Left colon (tissue), 2 donors: ENCODE measurements around the gene SLC52A3. TPM values are rescaled to one million over a fixed set of nuclear protein-coding genes. Genes with fewer than 3 reads are reported as not detected.
"Not testable (repeated sequence)": the region's sequence is repeated elsewhere in the genome, so short reads cannot be mapped to it uniquely, and the experiment has no call there.

Experiments
- ATAC-seq: fragments of 200-7000 bp; cut with Tn5 transposase; one replicate; pipeline ENCODE4 v1.9.1; 2020; ENCODE audit warnings: mild to moderate bottlenecking, moderate library complexity
- DNase-seq, 2 donors: peaks; one replicate each; pipeline ENCODE4 v3.0.0-alpha.2; 2020
- intact Hi-C, 2 donors: fragments of 100-400 bp; cut with DNase I in 1 of 2; cut with micrococcal nuclease in 1 of 2; formaldehyde crosslinking; loops; one replicate each; pipeline versions ENCODE4 v1.11.2 to v1.14.0; 2022; cut with DNase I, micrococcal nuclease
- long read RNA-seq: library from polyadenylated mRNA; unstranded; transcript quantifications from one replicate; pipeline ENCODE4 v2.0.0, GENCODE V29; 2021
- total RNA-seq, 2 donors: library from RNA; stranded (reverse); fragmentation: NEBNext Ultra II Directional; extraction: Animal tissue kit (Norgen Biotek cat#: 25700); gene quantifications; one replicate each; pipeline ENCODE4 v1.2.1, GENCODE V29; 2021
- donor health status: DM: no; HTN: no; CAD: no.
- donor health status: DM: yes; HTN: yes; CAD: no.

The SLC52A3 gene
- 10 to 100 TPM; 22.1 to 22.8 TPM for total RNA-seq
- long read RNA-seq, transcript SLC52A3-206 (5 exons, 2,611 nt), result major isoform, 15 of 54 reads
- long read RNA-seq, transcript SLC52A3-201 (6 exons, 2,654 nt), result minor isoform, 11 of 54 reads
- long read RNA-seq, partial matches to known transcripts, result 20 of 54 reads
- long read RNA-seq, other reads (novel, unspliced or antisense), result 6 of 54 reads

DNA sequence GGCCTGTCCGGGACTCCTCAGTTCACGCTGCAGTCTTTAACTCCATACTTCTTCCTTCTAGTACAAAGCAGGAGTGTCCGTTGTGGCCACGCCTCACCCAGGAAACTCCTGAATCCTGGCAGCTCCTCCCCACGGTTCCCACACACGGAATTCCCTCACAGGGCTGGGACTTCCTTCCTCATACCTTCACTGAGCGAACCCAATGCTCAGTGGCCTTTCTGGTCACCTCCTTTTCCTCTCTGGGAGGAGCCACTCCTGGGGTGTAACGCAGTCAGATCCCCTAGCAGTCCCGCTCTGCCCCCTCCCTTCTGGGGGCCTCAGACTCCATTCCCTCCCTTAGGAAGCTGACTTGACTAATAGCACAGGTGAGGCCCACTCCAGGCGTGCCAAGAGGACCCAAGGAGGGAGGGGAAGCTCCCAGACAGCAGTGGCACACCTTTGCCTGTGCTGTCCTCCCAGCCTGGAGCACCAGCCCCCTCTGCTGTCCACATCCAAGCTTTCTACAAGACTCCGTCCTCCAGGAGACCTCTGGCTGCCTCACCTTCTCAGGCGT, at the start of gene SLC52A3:
Gene SLC52A3, minus strand, starts transcription at position 75 of the 553 bp plus-strand sequence. CDS start 2,726 bp downstream, outside the sequence.
- DNase-seq (peak; percentile 86 to 93), ATAC-seq (peak; percentile 84)
- intact Hi-C loops, result no loop called here

DNA sequence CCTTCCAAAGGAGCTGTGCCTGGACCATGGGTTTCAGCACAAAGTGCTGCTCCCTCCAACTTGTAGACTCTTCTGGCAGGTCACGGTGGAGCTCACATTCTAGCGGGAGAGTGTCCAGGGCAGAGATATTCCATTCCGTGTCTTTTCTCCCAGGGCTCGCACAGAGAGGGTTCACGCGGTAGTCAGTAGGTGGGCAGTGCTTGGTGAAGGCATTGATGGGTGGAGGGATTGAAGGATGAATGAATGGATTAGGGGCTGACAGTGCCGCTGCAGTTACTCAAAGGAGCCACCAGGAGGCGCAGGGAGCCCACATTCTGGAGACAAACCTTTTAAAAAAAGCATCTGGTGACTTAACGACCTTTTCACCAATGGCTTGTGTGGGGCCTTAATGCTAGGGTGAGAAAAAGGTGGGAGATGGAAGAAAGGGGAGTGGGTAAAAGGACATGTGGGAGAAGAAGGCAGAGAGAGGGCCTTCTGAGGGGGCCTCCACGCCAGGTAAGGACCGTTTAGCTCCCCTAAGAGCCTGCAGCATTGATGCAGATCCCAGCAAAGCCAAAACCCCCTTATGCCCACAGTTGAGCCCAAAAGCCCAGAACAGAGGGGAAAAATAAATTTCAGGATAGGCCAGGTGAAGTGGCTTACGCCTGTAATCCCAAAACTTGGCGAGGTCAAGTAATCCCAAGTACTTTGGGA, 47.8 kb upstream of the SLC52A3 start:
- ATAC-seq, result peak; percentile 58
- peak in 1 of 2 donors; percentile 59 for DNase-seq

GRCh38 chr20:815226-815625, 46.9 kb upstream of the SLC52A3 start:
- ATAC-seq (no peak), DNase-seq (no peak)
- intact Hi-C loops, result loop anchor here (5.0 kb wide), 4 partner anchors 142 to 397 kb away; no protein-coding TSS in a partner anchor

More for the DNA sequence above, 47.8 kb upstream of the SLC52A3 start:
- intact Hi-C loops, result loop anchor here (5.0 kb wide), 4 partner anchors 141 to 396 kb away; no protein-coding TSS in a partner anchor

DNA sequence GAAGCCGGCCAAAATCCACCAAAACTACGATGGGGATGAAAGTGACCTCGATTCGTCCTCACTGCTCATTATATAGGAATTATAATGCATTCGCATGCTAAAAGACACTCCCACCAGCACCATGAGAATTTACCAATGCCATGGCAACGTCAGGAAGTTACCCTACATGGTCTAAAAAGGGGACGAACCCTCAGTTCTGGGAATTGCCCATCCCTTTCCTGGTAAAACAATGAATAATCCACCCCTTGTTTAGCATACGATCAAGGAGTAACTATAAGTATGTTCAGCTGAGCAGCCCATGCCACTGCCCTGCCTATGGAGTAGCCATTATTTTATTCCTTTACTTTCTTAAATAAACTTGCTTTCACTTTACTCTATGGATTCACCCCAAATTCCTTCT, 45.1 kb upstream of the SLC52A3 start:
- no peak for DNase-seq
- intact Hi-C loops, result no loop called here

DNA sequence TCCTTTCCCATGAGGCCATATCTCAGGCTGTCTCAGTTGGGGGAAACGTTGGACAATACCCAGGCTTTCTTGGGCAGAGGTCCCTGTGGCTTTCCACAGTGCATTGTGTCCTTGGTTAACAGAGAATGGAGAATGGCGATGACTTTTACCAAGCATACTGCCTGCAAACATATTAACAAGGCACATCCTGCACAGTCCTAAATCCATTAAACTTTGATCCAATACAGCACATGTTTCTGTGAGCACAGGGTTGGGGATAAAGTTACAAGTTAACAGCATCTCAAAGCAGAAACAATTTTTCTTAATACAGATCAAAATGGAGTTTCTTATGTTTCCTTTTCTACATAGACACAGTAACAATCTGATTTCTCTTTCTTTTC, 44.1 kb upstream of the SLC52A3 start:
- intact Hi-C loops, ATAC-seq, DNase-seq: not testable (repeated sequence)

More for the DNA sequence above, 45.1 kb upstream of the SLC52A3 start:
- ATAC-seq, result no peak

DNA sequence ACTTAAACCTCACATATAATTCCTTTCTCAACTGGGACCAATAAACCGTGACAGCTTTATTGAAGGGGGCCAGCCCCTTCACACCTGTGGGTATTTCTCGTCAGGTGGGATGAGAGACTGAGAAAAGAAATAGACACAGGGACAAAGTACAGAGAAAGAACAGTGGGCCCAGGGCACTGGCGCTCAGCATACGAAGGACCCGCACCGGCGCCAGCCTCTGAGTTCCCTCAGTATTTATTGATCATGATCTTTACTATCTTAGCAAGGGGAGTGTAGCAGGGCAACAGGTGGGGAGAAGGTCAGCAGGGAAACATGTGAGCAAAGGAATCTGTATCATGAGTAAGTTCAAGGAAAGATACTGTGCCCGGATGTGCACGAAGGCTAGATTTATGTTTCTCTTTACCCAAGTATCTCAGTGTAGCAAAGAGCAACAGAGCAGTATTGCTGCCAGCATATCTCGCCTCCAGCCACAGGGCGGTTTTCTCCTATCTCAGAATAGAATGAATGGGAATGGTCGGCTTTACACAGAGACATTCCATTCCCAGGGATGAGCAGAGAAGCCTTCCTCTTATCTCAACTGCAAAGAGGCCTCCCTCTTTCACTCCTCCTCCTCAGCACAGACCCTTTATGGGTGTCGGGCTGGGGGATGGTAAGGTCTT, 43.6 kb upstream of the SLC52A3 start:
- DNase-seq, ATAC-seq, intact Hi-C loops: not testable (repeated sequence)

DNA sequence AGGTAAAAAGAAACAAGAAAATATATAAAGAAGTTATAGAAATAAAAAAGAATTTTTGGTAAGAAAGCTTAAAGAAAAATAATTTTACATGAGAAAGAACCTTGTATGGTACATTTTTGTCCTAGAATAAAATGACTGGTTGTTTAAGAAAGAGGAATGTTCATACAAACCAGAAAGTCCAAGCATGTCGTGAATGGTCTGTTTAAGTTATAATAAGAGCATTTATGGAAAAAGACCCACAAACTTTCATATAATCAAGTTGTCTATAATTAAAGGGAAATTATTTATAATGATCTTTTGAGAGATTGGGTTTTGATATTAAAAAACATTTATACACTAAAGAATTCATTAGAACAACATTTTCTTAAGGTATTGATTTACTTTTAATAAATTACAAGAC, 37.4 kb upstream of the SLC52A3 start:
- no peak for DNase-seq
- no peak for ATAC-seq
- intact Hi-C loops, result no loop called here

- ATAC-seq (no peak), DNase-seq (no peak)
- intact Hi-C loops, result no loop called here
Measured at GRCh38 chr20:801678-802077, 33.4 kb upstream of the SLC52A3 start.

DNA sequence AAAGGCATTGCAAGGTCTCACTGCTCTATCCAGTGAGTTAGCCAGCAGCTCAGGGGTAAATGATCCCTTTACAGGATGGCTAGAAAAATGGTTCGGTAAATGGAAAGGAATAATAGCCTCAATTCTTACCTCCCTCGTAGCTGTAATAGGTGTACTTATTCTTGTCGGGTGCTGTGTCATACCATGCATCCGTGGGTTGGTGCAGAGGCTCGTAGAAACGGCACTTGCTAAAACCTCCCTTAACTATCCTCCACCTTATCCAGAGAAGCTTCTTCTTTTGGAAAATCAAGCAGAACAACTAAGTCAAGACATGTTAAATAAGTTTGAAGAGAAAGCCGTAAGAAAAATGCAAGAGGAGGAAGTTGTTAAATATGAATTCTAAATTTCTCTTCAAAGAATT, 31.7 kb upstream of the SLC52A3 start:
- ATAC-seq, DNase-seq, intact Hi-C loops: not testable (repeated sequence)

- ATAC-seq, intact Hi-C loops, DNase-seq: not testable (repeated sequence)
Measured at GRCh38 chr20:798746-799145, 30.4 kb upstream of the SLC52A3 start.

DNA sequence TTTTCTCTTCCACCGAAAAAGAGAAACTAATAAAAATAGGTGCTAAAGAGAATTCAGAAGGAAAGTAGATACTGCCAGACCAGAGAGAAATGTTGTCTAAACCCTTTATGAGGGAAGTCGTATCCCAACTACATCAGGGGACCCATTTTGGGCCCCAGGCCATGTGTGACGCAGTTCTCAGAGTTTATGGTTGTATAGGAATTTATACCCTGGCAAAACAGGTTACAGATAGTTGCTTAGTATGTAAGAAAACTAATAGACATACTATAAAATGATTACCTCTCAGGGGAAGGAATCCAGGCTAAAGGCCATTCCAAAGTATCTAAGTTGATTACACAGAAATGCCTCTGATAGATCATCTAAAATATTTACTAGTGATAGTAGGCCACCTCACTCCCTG, 28.6 kb upstream of the SLC52A3 start:
- ATAC-seq, result peak; percentile 26
- intact Hi-C loops, result no loop called here
- DNase-seq, result peak in 1 of 2 donors; percentile 36

DNA sequence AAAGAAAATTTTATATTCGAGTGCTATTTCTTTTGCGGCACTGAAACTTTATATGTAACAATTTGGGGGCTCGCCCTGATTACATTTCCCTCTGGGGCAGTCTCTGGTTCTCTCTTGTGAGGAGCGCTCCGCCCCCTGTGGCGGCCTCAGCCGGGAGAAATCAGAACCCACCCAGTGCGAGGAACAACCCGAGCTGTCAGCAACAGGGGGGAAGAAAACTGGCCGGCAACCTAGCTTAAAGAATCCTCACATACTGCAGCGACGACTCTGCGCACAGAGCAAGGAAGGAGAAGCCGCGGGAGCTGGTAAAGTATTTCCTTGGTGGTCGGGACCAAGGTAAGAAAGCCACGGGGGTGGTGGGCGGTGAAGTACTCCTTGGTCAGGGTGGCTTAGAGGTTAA, 23.9 kb upstream of the SLC52A3 start:
- intact Hi-C loops, result no loop called here
- DNase-seq (no peak), ATAC-seq (no peak)

DNA sequence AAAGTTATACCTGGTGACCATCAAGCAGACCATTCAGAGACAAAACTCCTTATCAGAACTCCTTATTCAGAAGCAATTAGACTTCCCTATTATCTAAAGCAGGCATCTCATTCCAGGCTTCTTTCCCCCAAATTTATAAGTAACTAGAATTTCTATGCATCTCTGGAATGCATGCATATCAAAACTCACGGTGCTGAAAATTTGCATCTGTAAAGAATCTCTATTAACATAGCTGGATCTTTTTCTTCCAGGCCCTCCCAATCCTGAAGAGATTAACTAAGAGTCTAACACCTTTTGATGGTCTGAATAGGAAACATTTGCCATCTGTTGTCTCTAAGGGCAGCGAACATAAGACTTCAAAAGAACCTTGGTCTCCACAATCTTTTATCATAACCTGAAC, 22.8 kb upstream of the SLC52A3 start:
- no peak for ATAC-seq
- intact Hi-C loops, result no loop called here
- DNase-seq, result no peak

- ATAC-seq (peak; percentile 42), DNase-seq (no peak)
- intact Hi-C loops, result no loop called here
Measured at GRCh38 chr20:787825-788224, 19.5 kb upstream of the SLC52A3 start.

GRCh38 chr20:779771-780170, 11.5 kb upstream of the SLC52A3 start:
- intact Hi-C loops, result no loop called here
- DNase-seq (no peak), ATAC-seq (no peak)

DNA sequence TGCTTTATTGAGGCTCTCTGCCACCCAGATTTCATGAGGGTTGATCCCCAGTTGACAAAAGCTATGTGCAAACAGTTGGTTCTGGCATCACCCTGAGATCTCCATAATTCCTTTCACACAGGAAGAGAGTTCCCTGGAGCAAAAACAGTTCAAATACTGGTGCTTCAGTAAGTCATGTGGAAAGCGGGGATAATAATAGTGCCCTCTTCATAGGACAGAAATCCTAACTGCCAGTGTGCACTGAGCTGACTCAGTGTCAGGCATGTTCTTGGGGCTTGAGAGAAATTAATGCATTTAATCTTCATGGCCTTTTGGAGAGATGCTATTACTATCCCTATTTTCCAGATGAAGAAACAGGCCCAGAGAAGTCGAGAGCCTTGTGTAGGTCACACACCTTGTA, 7.9 kb upstream of the SLC52A3 start:
- ATAC-seq (no peak), DNase-seq (no peak)
- intact Hi-C loops, result no loop called here

DNA sequence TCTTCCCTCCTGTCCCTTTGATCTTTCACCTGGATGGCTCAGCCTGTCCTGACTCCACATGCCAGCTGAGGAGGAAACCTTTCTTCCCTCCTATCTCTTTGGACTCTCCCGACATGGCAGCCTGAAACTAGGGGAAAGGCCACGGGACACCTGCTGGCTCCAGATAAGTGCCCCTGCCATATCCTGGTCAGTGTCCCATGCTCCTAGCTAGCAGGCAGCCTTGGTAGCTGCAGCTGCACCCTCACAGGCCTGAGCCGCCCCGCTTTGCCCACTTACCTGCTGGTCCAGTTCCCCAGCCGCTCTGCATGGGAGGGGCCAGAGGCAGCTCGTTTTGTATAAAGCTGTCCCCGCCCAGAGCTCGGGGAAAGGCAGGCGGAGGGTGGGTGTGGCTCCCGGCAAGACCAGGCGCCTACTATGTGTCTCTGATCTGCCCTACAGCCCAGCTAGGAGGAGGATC, 7.4 kb upstream of the SLC52A3 start:
- ATAC-seq, result peak; percentile 75
- intact Hi-C loops, result no loop called here
- DNase-seq, result peak; percentile 82 to 94

DNA sequence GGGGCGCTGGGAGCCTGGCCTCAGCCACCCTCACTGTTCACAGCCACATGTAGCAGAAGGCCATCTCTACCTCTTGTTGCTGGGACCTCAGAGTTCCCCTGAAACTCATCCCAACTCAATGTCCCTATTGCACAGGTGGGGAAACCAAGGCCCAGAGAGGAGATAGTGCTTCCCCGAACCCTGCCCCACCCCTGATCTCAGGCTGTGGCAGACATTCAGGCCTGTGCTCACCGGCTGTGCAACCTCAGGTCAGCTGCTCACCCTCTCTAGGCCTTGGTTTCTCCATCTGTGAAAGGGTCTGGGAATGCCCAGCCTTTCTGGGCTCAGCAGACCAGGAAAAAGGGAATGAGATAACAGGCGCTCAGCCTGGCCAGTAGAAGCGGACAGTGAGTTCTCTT, 6.4 kb upstream of the SLC52A3 start:
- intact Hi-C loops, result no loop called here
- ATAC-seq (no peak), DNase-seq (no peak)

DNA sequence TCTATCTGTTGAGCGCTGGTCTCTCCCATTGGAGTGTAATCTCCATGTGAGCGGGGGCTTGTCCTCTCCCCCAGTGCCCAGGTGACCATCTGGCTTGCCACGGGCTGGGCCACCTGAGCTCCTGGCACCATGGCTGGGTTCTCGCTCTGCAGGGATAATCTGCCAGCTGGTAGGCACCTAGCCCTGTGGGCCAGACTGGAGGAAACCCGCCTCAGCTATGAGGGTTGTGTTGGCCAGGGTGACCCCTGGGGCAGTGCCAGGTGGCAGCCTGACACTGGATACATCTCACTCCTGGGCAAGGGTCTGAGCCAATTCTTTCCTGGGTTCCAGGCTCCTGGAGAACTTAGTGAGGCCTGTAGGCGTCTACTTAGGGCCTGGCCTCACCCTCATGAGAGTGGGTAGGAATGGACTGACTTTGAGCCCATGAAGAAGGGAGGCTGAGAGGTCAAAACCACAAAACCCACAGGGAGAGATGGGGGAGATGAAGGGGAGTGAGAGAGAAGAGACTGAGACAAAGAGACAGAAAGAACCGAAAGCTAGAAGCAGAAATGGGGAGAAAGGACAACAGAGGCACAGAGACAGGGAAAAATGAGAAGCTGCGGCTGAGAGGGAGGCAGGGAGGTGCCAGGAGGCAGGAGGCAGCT, 5.8 kb upstream of the SLC52A3 start:
- ATAC-seq, result no peak
- intact Hi-C loops, result no loop called here
- no peak for DNase-seq
